CD4-positive, alpha-beta T cell (primary cell): Measurements from ENCODE around the gene NLRP10. TPM values are rescaled to one million over a fixed set of nuclear protein-coding genes. Genes with fewer than 3 reads are reported as not detected.

Experiments used
- ATAC-seq: fragments of 200-7000 bp; cut with Tn5 transposase; one replicate; pipeline ENCODE4 v1.10.0; 2022; ENCODE audit warnings: mild to moderate bottlenecking; ENCODE audit not compliant: poor library complexity
- CTCF ChIA-PET: fragments of 350-600 bp; sonication (Branson Sonifier 250); formaldehyde crosslinking; loops from one replicate; lab custom pipeline; 2021; ENCODE audit warnings: antibody characterized with exemption, inconsistent platforms; lab: Charles Lee
- POLR2A ChIA-PET: fragments of 350-600 bp; sonication (Branson Sonifier 250); formaldehyde crosslinking; loops from one replicate; lab custom pipeline; 2021; ENCODE audit warnings: antibody characterized with exemption, inconsistent platforms; lab: Charles Lee
- DNase-seq, 14 experiments: peaks; one replicate each; pipeline ENCODE4 v3.0.0-alpha.2; 2013 to 2020; ENCODE audit warnings: mixed read lengths in 2 of 14
- H3K27ac ChIP-seq, 2 donors: one replicate each; pipeline versions ENCODE4 v1.5.1 to v1.7.0; 2013; ENCODE audit warnings: low read length in 2 of 2, low read depth in 1 of 2, mild to moderate bottlenecking in 1 of 2
- H3K27me3 ChIP-seq, 2 experiments: 1 replicate in 1 of 2; 2 replicates in 1 of 2; pipeline versions ENCODE4 v1.6.1 to v1.7.0; 2013; ENCODE audit warnings: low read length in 2 of 2, control low read depth in 1 of 2, mild to moderate bottlenecking in 1 of 2, moderate library complexity in 1 of 2; ENCODE audit not compliant: insufficient read depth in 2 of 2, control insufficient read depth in 1 of 2
- H3K36me3 ChIP-seq: one replicate; pipeline ENCODE4 v1.6.1; 2013; ENCODE audit warnings: low read length, control low read depth; ENCODE audit not compliant: insufficient read depth
- H3K4me1 ChIP-seq: one replicate; pipeline ENCODE4 v1.6.1; 2013; ENCODE audit warnings: low read length, control low read depth; ENCODE audit not compliant: insufficient read depth
- H3K4me3 ChIP-seq: one replicate; pipeline ENCODE4 v1.5.1; 2013; ENCODE audit warnings: mild to moderate bottlenecking, low read length, moderate library complexity
- H3K9me3 ChIP-seq, 2 experiments: 1 replicate in 1 of 2; 2 replicates in 1 of 2; pipeline versions ENCODE4 v1.6.1 to v1.7.0; 2013; ENCODE audit warnings: low read length in 2 of 2, mild to moderate bottlenecking in 2 of 2, control low read depth in 1 of 2, moderate library complexity in 1 of 2; ENCODE audit not compliant: control insufficient read depth in 1 of 2, insufficient read depth in 1 of 2
- H3K27ac Mint-ChIP-seq: one replicate; pipeline ENCODE4 v1.8.0; 2020; ENCODE audit warnings: mixed read lengths
- H3K27me3 Mint-ChIP-seq: one replicate; pipeline ENCODE4 v1.8.0; 2021; ENCODE audit warnings: mixed read lengths
- H3K36me3 Mint-ChIP-seq: one replicate; pipeline ENCODE4 v1.8.0; 2021; ENCODE audit warnings: low read depth, mixed read lengths
- H3K4me1 Mint-ChIP-seq: one replicate; pipeline ENCODE4 v1.8.0; 2021; ENCODE audit warnings: low read depth, mixed read lengths
- H3K4me3 Mint-ChIP-seq: one replicate; pipeline ENCODE4 v1.8.0; 2020; ENCODE audit warnings: mild to moderate bottlenecking, mixed read lengths
- H3K9me3 Mint-ChIP-seq: one replicate; pipeline ENCODE4 v1.8.0; 2020; ENCODE audit warnings: mixed read lengths
- intact Hi-C, 2 experiments: fragments of 100-400 bp; cut with DNase I in 1 of 2; cut with micrococcal nuclease in 1 of 2; formaldehyde crosslinking; loops; one replicate each; pipeline versions ENCODE4 v1.15.1 to v1.9.0; 2023 to 2025; cut with DNase I, micrococcal nuclease
- total RNA-seq, 174 experiments: library from RNA in 2 of 174; stranded (reverse) in 2 of 174; gene quantifications; one replicate each; pipeline ENCODE4 v1.2.3 and lab custom pipeline; 2021 to 2026
- TF ChIP-seq, protein P1 (sequence below): fragments of 200-600 bp; IDR thresholded peaks from one replicate; pipeline ENCODE4 v1.8.0; 2022; ENCODE audit warnings: antibody characterized with exemption, mild to moderate bottlenecking

NLRP10 gene
- total RNA-seq, 2 experiments from 2014 or later = not detected

GRCh38 chr11:7931168-7931567, 34.1 kb downstream of the NLRP10 start, which contains the start of gene OR10A6:
OR10A6 (minus strand) TSS chr11:7931268; CDS start chr11:7928662, 2,606 bp downstream.
- peaks cover under 1 to 3% of the 10 kb centered on the region in 2 experiments for H3K27me3 ChIP-seq
- no peaks in the 10 kb centered on the region for H3K9me3 Mint-ChIP-seq
- no peak within 1 kb of the TSS for H3K27ac ChIP-seq
- DNase-seq = no peak
- intact Hi-C loops = no loop called here
- H3K4me3 ChIP-seq = no peak within 1 kb of the TSS
- H3K36me3 ChIP-seq = no peaks in the 10 kb centered on the region
- H3K9me3 ChIP-seq = peaks cover 0 to 2% of the 10 kb centered on the region in 2 experiments
- ChIA-PET CTCF (no interaction called here), POLR2A (no interaction called here)
- H3K4me1 Mint-ChIP-seq = no peaks in the 10 kb centered on the region
- peaks cover 52% of the 10 kb centered on the region for H3K27me3 Mint-ChIP-seq
- no peaks in the 10 kb centered on the region for H3K4me1 ChIP-seq
- TF ChIP-seq, protein P1, sequence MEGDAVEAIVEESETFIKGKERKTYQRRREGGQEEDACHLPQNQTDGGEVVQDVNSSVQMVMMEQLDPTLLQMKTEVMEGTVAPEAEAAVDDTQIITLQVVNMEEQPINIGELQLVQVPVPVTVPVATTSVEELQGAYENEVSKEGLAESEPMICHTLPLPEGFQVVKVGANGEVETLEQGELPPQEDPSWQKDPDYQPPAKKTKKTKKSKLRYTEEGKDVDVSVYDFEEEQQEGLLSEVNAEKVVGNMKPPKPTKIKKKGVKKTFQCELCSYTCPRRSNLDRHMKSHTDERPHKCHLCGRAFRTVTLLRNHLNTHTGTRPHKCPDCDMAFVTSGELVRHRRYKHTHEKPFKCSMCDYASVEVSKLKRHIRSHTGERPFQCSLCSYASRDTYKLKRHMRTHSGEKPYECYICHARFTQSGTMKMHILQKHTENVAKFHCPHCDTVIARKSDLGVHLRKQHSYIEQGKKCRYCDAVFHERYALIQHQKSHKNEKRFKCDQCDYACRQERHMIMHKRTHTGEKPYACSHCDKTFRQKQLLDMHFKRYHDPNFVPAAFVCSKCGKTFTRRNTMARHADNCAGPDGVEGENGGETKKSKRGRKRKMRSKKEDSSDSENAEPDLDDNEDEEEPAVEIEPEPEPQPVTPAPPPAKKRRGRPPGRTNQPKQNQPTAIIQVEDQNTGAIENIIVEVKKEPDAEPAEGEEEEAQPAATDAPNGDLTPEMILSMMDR = no peak
- no peak for ATAC-seq
- no peak within 1 kb of the TSS for H3K27ac Mint-ChIP-seq
- no peak within 1 kb of the TSS for H3K4me3 Mint-ChIP-seq
- no peaks in the 10 kb centered on the region for H3K36me3 Mint-ChIP-seq

DNA sequence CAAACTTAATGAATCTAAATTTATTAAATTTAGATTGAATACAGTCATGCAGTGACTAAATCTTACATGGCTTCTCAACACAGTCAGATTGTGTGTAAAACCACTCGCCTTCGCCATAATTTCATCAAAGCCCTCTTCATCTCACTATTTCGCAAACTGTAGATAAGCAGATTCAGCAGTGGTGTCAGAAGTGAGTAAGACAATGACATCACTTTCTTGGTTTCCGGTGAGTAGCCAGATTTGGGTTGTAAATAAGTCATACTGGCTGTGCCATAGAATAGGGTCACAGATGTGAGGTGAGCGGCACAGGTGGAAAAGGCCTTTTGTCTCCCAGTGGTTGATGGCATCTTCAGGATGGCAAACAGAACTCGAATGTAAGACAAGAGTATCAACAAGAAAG, 37.6 kb downstream of the NLRP10 start:
- Mint-ChIP-seq H3K9me3 (no peaks in the 10 kb centered on the region), H3K4me1 (no peaks in the 10 kb centered on the region), H3K4me3 (no peak overlapping the region), H3K36me3 (no peaks in the 10 kb centered on the region), H3K27me3 (peaks cover 44% of the 10 kb centered on the region), H3K27ac (no peak overlapping the region)
- POLR2A ChIA-PET = no interaction called here
- no peak for ATAC-seq
- Histone ChIP-seq H3K27ac (no peak overlapping the region), H3K27me3 (peaks cover 0 to 3% of the 10 kb centered on the region in 2 experiments), H3K4me1 (no peaks in the 10 kb centered on the region), H3K4me3 (no peak overlapping the region), H3K36me3 (no peaks in the 10 kb centered on the region), H3K9me3 (peaks cover 0 to 3% of the 10 kb centered on the region in 2 experiments)
- intact Hi-C loops = no loop called here
- CTCF ChIA-PET = no interaction called here
- no peak for DNase-seq
- TF ChIP-seq, protein P1 = no peak

DNA sequence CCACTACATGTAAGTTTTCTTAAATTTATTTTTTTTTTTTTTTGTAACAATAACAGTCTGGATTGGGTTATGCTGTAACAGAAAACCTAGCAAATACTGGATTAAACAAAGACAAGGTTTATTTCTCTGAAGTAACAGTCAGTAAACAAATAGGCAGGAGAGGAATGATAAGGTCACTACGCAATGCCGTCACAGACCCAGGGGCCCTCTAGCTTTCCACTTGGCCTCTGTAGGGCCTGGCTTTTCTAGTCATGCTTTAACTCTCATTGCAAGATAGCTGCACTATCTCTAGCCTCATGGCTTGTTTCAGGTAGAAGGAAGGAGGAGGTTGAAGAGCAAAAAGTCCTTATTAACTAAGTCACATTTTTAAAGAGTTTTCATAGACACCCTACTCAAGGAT, 40.7 kb downstream of the NLRP10 start:
- TF ChIP-seq, protein P1 = no peak

More for the DNA sequence above, 40.7 kb downstream of the NLRP10 start:
- no peak overlapping the region for H3K4me3 Mint-ChIP-seq
- no peaks in the 10 kb centered on the region for H3K9me3 Mint-ChIP-seq
- no peaks in the 10 kb centered on the region for H3K4me1 Mint-ChIP-seq
- Histone ChIP-seq H3K4me1 (no peaks in the 10 kb centered on the region), H3K27ac (no peak overlapping the region), H3K4me3 (no peak overlapping the region), H3K27me3 (peaks cover 0 to 3% of the 10 kb centered on the region in 2 experiments), H3K9me3 (peaks cover 0 to 3% of the 10 kb centered on the region in 2 experiments), H3K36me3 (no peaks in the 10 kb centered on the region)
- no peak overlapping the region for H3K27ac Mint-ChIP-seq
- no peak for ATAC-seq
- ChIA-PET CTCF (no interaction called here), POLR2A (interaction anchor here (0.7 kb wide), 1 partner anchor 20 kb away, joined by 3 read pairs; no protein-coding TSS in a partner anchor)
- H3K36me3 Mint-ChIP-seq = no peaks in the 10 kb centered on the region
- H3K27me3 Mint-ChIP-seq = peaks cover 29% of the 10 kb centered on the region
- intact Hi-C loops = no loop called here
- DNase-seq = no peak
